Transverse colon (tissue), 3 donors: ENCODE results near the gene CACNA1C.

Experiments
- EP300 ChIP-seq: sonication (generic); formaldehyde crosslinking; IDR thresholded peaks from one replicate; pipeline ENCODE4 v1.6.1; 2017; ENCODE audit warnings: antibody characterized with exemption, low read depth
- TF ChIP-seq, protein P1 (sequence below), 5 experiments: fragments of 200-600 bp in 3 of 5; fragments of 450-650 bp in 2 of 5; sonication (generic) in 3 of 5; IDR thresholded peaks; 1 replicate in 2 of 5; 2 replicates in 3 of 5; pipeline ENCODE4 v1.5.1; 2016 to 2017; ENCODE audit warnings: antibody characterized with exemption in 5 of 5, inconsistent platforms in 3 of 5, mild to moderate bottlenecking in 2 of 5, moderate library complexity in 1 of 5

DNA sequence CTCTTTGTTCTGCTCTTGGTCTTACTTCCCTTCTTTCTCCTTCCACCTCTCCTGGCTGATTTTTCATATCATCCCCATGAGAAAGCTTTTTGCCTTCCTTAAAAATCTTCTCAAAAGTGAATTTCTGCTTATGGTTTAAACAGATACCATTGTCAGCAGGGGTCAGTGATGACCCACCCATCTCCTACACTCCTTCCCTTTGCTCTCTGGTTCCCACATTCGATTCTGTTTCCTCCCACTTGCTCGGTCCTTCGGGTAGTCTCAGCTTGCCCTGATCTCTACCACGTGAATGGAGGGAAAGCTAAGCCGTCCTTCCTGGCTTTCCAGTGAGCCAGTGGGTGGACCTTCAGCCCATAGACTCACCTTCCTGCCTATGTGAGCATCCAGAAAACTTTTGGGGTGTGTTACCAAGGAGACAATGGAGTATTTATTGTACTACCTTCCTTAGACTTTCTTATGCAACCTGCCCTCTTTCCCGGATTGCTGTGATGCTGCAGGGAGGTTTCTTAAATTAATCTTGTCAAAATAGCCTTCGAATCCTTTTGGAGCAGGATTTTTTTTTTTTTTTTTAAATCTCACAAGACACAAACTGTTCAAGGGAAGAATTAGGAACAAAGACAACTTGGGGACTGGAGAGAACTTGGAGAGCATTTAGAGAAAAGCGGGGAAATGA is 306.3 kb downstream of the CACNA1C start:
- TF ChIP-seq, protein P1, sequence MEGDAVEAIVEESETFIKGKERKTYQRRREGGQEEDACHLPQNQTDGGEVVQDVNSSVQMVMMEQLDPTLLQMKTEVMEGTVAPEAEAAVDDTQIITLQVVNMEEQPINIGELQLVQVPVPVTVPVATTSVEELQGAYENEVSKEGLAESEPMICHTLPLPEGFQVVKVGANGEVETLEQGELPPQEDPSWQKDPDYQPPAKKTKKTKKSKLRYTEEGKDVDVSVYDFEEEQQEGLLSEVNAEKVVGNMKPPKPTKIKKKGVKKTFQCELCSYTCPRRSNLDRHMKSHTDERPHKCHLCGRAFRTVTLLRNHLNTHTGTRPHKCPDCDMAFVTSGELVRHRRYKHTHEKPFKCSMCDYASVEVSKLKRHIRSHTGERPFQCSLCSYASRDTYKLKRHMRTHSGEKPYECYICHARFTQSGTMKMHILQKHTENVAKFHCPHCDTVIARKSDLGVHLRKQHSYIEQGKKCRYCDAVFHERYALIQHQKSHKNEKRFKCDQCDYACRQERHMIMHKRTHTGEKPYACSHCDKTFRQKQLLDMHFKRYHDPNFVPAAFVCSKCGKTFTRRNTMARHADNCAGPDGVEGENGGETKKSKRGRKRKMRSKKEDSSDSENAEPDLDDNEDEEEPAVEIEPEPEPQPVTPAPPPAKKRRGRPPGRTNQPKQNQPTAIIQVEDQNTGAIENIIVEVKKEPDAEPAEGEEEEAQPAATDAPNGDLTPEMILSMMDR (IDR thresholded peaks at IDR 0.05): no peak
- no peak for TF ChIP-seq EP300
